Transverse colon (tissue), 3 donors: ENCODE data around the gene EDC3.

ENCODE experiments used
- CTCF ChIP-seq, 5 experiments: fragments of 200-600 bp in 3 of 5; fragments of 450-650 bp in 2 of 5; sonication (generic) in 3 of 5; IDR thresholded peaks; 1 replicate in 2 of 5; 2 replicates in 3 of 5; pipeline ENCODE4 v1.5.1; 2016 to 2017; ENCODE audit warnings: antibody characterized with exemption in 5 of 5, inconsistent platforms in 3 of 5, mild to moderate bottlenecking in 2 of 5, moderate library complexity in 1 of 5
- POLR2A ChIP-seq: fragments of 450-650 bp; IDR thresholded peaks from one replicate; pipeline ENCODE4 v1.6.1; 2016; ENCODE audit warnings: antibody characterized with exemption, mild to moderate bottlenecking, moderate library complexity

GRCh38 chr15:74611341-74611740 is 84.5 kb downstream of the EDC3 start:
- TF ChIP-seq POLR2A, result no peak
- no peak for TF ChIP-seq CTCF (IDR thresholded peaks at IDR 0.05)
